HepG2 (cell line): Measurements from ENCODE around the gene KDM1B. TPM values are rescaled to one million over a fixed set of nuclear protein-coding genes. Genes with fewer than 3 reads are reported as not detected.

Experiments used
- BHLHE40 ChIP-seq: IDR thresholded peaks from 2 replicates; pipeline ENCODE4 v1.6.1; 2011; ENCODE audit warnings: low read length, improper control_type of control experiment
- FOXK1 ChIP-seq: sonication (generic); formaldehyde crosslinking; IDR thresholded peaks from 2 replicates; pipeline ENCODE4 v1.4.0; 2020; ENCODE audit warnings: low read depth, missing genetic modification reagents, borderline replicate concordance
- FOXM1 ChIP-seq: sonication (generic); formaldehyde crosslinking; IDR thresholded peaks from 2 replicates; pipeline ENCODE4 v1.5.0; 2020; ENCODE audit warnings: missing genetic modification reagents
- HOXD1 ChIP-seq: sonication (generic); formaldehyde crosslinking; IDR thresholded peaks from 2 replicates; pipeline ENCODE4 v1.5.0; 2020; ENCODE audit warnings: missing genetic modification reagents
- IKZF1 ChIP-seq: fragments of 450-650 bp; IDR thresholded peaks from 2 replicates; pipeline ENCODE4 v1.7.1; 2016
- MAFK ChIP-seq, 2 experiments: IDR thresholded peaks in 1 of 2; conservative IDR thresholded peaks in 1 of 2; 2 replicates each; pipeline ENCODE4 v1.6.1; 2011; ENCODE audit warnings: improper control_type of control experiment in 2 of 2, low read length in 2 of 2
- MXD4 ChIP-seq: IDR thresholded peaks from 2 replicates; pipeline ENCODE4 v1.6.1; 2016; ENCODE audit warnings: mild to moderate bottlenecking, missing biosample characterization, missing genetic modification reagents
- RFX1 ChIP-seq: fragments of 450-650 bp; IDR thresholded peaks from 2 replicates; pipeline ENCODE4 v1.6.1; 2017
- TAF1 ChIP-seq: sonication (generic); formaldehyde crosslinking; IDR thresholded peaks from 2 replicates; pipeline ENCODE4 v1.4.0; 2020; ENCODE audit warnings: missing genetic modification reagents
- ZC3H13 ChIP-seq: sonication (generic); formaldehyde crosslinking; IDR thresholded peaks from 2 replicates; pipeline ENCODE4 v1.8.1; 2023; ENCODE audit warnings: mild to moderate bottlenecking, missing genetic modification reagents, moderate library complexity
- ZNF331 ChIP-seq: sonication (generic); formaldehyde crosslinking; IDR thresholded peaks from 2 replicates; pipeline ENCODE4 v1.4.0; 2020; ENCODE audit warnings: missing genetic modification reagents
- ZNF343 ChIP-seq: sonication (generic); formaldehyde crosslinking; IDR thresholded peaks from 2 replicates; pipeline ENCODE4 v1.4.0; 2020; ENCODE audit warnings: mild to moderate bottlenecking, missing genetic modification reagents
- ZNF510 ChIP-seq: sonication (generic); formaldehyde crosslinking; IDR thresholded peaks from 2 replicates; pipeline ENCODE4 v1.4.0; 2020; ENCODE audit warnings: low read depth, mild to moderate bottlenecking, missing genetic modification reagents
- ZNF546 ChIP-seq: sonication (generic); formaldehyde crosslinking; conservative IDR thresholded peaks from 2 replicates; pipeline ENCODE4 v1.8.1; 2023; ENCODE audit warnings: mild to moderate bottlenecking, missing genetic modification reagents
- ZNF552 ChIP-seq: sonication (generic); formaldehyde crosslinking; IDR thresholded peaks from 2 replicates; pipeline ENCODE4 v1.9.0; 2022; ENCODE audit warnings: missing genetic modification reagents, mild to moderate bottlenecking, borderline replicate concordance
- ZNF577 ChIP-seq: sonication (generic); formaldehyde crosslinking; IDR thresholded peaks from 2 replicates; pipeline ENCODE4 v1.4.0; 2020; ENCODE audit warnings: mild to moderate bottlenecking, low read depth, missing genetic modification reagents, borderline replicate concordance
- ZNF75D ChIP-seq: sonication (generic); formaldehyde crosslinking; IDR thresholded peaks from 2 replicates; pipeline ENCODE4 v1.8.1; 2023; ENCODE audit warnings: missing genetic modification reagents, mild to moderate bottlenecking, borderline replicate concordance
- ZNF772 ChIP-seq: sonication (generic); formaldehyde crosslinking; IDR thresholded peaks from 2 replicates; pipeline ENCODE4 v1.5.0; 2020; ENCODE audit warnings: mild to moderate bottlenecking, missing genetic modification reagents
- ZNF841 ChIP-seq: sonication (generic); formaldehyde crosslinking; IDR thresholded peaks from 2 replicates; pipeline ENCODE4 v1.8.1; 2023; ENCODE audit warnings: missing genetic modification reagents, borderline replicate concordance
- ZSCAN22 ChIP-seq: sonication (generic); formaldehyde crosslinking; IDR thresholded peaks from 2 replicates; pipeline ENCODE4 v1.4.0; 2020; ENCODE audit warnings: mild to moderate bottlenecking, missing genetic modification reagents
- polyA plus RNA-seq, 8 experiments: library from polyadenylated mRNA; depleted of rRNA in 3 of 8; stranded (reverse) in 7 of 8; unstranded in 1 of 8; fragments of >200 nt; fragmentation: Illumina TruSeq in 4 of 8; extraction: Trizol in 4 of 8; gene quantifications; 2 replicates each; pipeline versions ENCODE4 v1.2.1 to v1.2.3, GENCODE V29; 2011 to 2016; ENCODE audit warnings: low read depth in 4 of 8, missing spikeins in 1 of 8, mixed read lengths in 1 of 8; ENCODE audit not compliant: insufficient read depth in 1 of 8
- total RNA-seq, 5 experiments: library from RNA; depleted of rRNA; stranded (reverse); fragments of >200 nt; fragmentation: Illumina TruSeq; extraction: Trizol; gene quantifications; 2 replicates each; pipeline ENCODE4 v1.2.3, GENCODE V29; 2016; ENCODE audit warnings: low read depth in 1 of 5
- TF ChIP-seq, protein P1 (sequence below): sonication (generic); formaldehyde crosslinking; IDR thresholded peaks from 2 replicates; pipeline ENCODE4 v1.4.0; 2020; ENCODE audit warnings: low read depth, missing genetic modification reagents
- TF ChIP-seq, protein P2 (sequence below): sonication (generic); formaldehyde crosslinking; IDR thresholded peaks from 2 replicates; pipeline ENCODE4 v1.4.0; 2020; ENCODE audit warnings: missing genetic modification reagents; ENCODE audit errors: not compliant biosample characterization
- TF ChIP-seq, protein P3 (sequence below): sonication (generic); formaldehyde crosslinking; IDR thresholded peaks from 2 replicates; pipeline ENCODE4 v1.8.1; 2022; ENCODE audit warnings: mild to moderate bottlenecking, missing genetic modification reagents
- TF ChIP-seq, protein P4 (sequence below): sonication (generic); formaldehyde crosslinking; IDR thresholded peaks from 2 replicates; pipeline ENCODE4 v1.4.0; 2020; ENCODE audit warnings: missing genetic modification reagents

The KDM1B gene
- total and polyA plus RNA-seq, 2 of the 13 experiments (the other 11 are each of a cell fraction or from before 2014, with no cell fraction given), result 9.8 to 13.2 TPM

DNA sequence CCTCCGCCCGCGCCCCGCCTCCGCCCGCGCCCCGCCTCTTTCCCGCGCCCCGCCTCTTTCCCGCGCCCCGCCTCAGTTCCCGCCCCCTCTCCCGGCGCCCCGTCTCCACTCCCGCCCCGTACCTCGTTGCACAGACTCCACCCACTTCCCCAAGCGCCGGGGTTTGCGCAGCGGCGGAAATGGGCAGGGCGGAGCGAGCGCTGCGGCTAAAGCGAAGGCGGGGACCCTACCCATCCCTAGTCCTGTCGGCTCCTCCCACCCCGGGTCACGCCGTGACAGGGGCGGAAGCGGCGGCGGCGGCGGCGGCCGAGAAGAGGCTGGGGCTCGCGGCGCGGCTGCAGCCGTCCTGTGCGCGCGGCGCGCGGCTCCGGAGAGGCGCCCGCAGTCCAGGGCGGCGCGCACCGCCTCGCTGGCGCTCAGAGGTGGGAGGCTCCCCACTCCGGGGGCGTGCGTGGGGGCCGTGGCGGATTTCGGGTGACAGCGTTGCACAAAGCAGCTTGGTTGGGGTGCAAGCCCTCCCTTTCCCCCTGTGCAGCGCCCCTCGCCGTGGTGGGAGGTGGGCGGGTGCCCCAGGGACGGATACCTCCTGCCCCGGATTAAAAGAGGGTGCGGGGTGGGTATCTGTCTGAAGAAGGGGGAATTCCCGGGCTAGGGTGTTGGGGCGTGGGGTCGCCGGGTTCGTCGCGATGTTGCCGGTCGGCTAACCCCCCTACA is at the start of gene KDM1B (continued):
- TF ChIP-seq, protein P1, sequence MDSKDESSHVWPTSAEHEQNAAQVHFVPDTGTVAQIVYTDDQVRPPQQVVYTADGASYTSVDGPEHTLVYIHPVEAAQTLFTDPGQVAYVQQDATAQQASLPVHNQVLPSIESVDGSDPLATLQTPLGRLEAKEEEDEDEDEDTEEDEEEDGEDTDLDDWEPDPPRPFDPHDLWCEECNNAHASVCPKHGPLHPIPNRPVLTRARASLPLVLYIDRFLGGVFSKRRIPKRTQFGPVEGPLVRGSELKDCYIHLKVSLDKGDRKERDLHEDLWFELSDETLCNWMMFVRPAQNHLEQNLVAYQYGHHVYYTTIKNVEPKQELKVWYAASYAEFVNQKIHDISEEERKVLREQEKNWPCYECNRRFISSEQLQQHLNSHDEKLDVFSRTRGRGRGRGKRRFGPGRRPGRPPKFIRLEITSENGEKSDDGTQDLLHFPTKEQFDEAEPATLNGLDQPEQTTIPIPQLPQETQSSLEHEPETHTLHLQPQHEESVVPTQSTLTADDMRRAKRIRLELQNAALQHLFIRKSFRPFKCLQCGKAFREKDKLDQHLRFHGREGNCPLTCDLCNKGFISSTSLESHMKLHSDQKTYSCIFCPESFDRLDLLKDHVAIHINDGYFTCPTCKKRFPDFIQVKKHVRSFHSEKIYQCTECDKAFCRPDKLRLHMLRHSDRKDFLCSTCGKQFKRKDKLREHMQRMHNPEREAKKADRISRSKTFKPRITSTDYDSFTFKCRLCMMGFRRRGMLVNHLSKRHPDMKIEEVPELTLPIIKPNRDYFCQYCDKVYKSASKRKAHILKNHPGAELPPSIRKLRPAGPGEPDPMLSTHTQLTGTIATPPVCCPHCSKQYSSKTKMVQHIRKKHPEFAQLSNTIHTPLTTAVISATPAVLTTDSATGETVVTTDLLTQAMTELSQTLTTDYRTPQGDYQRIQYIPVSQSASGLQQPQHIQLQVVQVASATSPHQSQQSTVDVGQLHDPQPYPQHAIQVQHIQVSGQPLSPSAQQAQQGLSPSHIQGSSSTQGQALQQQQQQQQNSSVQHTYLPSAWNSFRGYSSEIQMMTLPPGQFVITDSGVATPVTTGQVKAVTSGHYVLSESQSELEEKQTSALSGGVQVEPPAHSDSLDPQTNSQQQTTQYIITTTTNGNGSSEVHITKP (CRISPR knock-in tag), result no peak
- TF ChIP-seq, protein P2, sequence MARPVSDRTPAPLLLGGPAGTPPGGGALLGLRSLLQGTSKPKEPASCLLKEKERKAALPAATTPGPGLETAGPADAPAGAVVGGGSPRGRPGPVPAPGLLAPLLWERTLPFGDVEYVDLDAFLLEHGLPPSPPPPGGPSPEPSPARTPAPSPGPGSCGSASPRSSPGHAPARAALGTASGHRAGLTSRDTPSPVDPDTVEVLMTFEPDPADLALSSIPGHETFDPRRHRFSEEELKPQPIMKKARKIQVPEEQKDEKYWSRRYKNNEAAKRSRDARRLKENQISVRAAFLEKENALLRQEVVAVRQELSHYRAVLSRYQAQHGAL, result peak; percentile 37
- TF ChIP-seq TAF1 (CRISPR knock-in tag) (peak; percentile 40; the same call in 1 of the 2 replicates), ZSCAN22 (CRISPR knock-in tag) (no peak), ZC3H13 (CRISPR knock-in tag) (peak; percentile 45; the same call in 1 of the 2 replicates), ZNF841 (CRISPR knock-in tag) (no peak), ZNF577 (CRISPR knock-in tag) (no peak), IKZF1 (no peak), MAFK (conservative IDR thresholded peaks at IDR 0.05 in 1 of 2, IDR thresholded peaks at IDR 0.05 in 1 of 2; ENCODE audit: low read length in 2 of 2) (no peak), ZNF772 (peak; percentile 85), MXD4 (0 out of 2 replicates have a peak, but pooled peaks have one; percentile 29), ZNF343 (CRISPR knock-in tag) (no peak), RFX1 (no peak), ZNF552 (no peak), FOXM1 (CRISPR knock-in tag) (no peak), FOXK1 (CRISPR knock-in tag) (no peak), BHLHE40 (no peak), ZNF510 (no peak), ZNF331 (CRISPR knock-in tag) (no peak; the same call in 1 of the 2 replicates), HOXD1 (CRISPR knock-in tag) (no peak), ZNF546 (peak; percentile 58; the same call in 1 of the 2 replicates), ZNF75D (CRISPR knock-in tag) (no peak)
- TF ChIP-seq, protein P3, sequence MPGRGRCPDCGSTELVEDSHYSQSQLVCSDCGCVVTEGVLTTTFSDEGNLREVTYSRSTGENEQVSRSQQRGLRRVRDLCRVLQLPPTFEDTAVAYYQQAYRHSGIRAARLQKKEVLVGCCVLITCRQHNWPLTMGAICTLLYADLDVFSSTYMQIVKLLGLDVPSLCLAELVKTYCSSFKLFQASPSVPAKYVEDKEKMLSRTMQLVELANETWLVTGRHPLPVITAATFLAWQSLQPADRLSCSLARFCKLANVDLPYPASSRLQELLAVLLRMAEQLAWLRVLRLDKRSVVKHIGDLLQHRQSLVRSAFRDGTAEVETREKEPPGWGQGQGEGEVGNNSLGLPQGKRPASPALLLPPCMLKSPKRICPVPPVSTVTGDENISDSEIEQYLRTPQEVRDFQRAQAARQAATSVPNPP, result no peak
- TF ChIP-seq, protein P4, sequence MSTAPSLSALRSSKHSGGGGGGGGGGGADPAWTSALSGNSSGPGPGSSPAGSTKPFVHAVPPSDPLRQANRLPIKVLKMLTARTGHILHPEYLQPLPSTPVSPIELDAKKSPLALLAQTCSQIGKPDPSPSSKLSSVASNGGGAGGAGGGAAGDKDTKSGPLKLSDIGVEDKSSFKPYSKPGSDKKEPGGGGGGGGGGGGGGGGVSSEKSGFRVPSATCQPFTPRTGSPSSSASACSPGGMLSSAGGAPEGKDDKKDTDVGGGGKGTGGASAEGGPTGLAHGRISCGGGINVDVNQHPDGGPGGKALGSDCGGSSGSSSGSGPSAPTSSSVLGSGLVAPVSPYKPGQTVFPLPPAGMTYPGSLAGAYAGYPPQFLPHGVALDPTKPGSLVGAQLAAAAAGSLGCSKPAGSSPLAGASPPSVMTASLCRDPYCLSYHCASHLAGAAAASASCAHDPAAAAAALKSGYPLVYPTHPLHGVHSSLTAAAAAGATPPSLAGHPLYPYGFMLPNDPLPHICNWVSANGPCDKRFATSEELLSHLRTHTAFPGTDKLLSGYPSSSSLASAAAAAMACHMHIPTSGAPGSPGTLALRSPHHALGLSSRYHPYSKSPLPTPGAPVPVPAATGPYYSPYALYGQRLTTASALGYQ (CRISPR knock-in tag), result no peak; the same call in 1 of the 2 replicates
